Panc1 (cell line): ENCODE measurements around the gene PTPN18. TPM values are rescaled to one million over a fixed set of nuclear protein-coding genes. Genes with fewer than 3 reads are reported as not detected.

ENCODE experiments used
- ATAC-seq: fragments of 200-7000 bp; cut with Tn5 transposase; 2 replicates; pipeline ENCODE4 v1.9.1; 2020; ENCODE audit warnings: mild to moderate bottlenecking, moderate library complexity
- BruUV-seq: library from RNA; stranded (reverse); fragments of 400-500 nt; replicated peaks from 2 replicates; lab custom pipeline; 2021; lab: Mats Ljungman, UMichigan
- CTCF ChIA-PET: fragments of 300-600 bp; sonication (Branson Sonifier 250); formaldehyde crosslinking; loops from one replicate; lab custom pipeline; 2022; ENCODE audit warnings: antibody characterized with exemption; lab: Charles Lee
- POLR2A ChIA-PET: fragments of 300-600 bp; sonication (Branson Sonifier 250); formaldehyde crosslinking; loops from one replicate; lab custom pipeline; 2022; ENCODE audit warnings: antibody characterized with exemption; lab: Charles Lee
- DNase-seq: peaks from one replicate; pipeline ENCODE4 v3.0.0-alpha.2; 2010; ENCODE audit warnings: low read depth, low spot score
- H3K27ac ChIP-seq: 2 replicates; pipeline ENCODE4 v1.5.1; 2011; ENCODE audit warnings: mild to moderate bottlenecking, low read length, inconsistent platforms
- H3K27me3 ChIP-seq: fragments of 200-500 bp; sonication (Bioruptor generic); 2 replicates; pipeline ENCODE4 v1.6.0; 2014; ENCODE audit warnings: low read length, inconsistent platforms; ENCODE audit not compliant: control insufficient read depth, insufficient read depth
- H3K36me3 ChIP-seq: fragments of 200-500 bp; sonication (Bioruptor generic); 2 replicates; pipeline ENCODE4 v1.5.1; 2014; ENCODE audit warnings: inconsistent platforms, mild to moderate bottlenecking, low read length, moderate library complexity; ENCODE audit not compliant: control insufficient read depth, insufficient read depth
- H3K4me1 ChIP-seq: 2 replicates; pipeline ENCODE4 v1.5.1; 2011; ENCODE audit warnings: inconsistent platforms, mild to moderate bottlenecking, low read length, moderate library complexity; ENCODE audit not compliant: control insufficient read depth, insufficient read depth
- H3K4me3 ChIP-seq, 2 experiments: 2 replicates each; pipeline ENCODE4 v1.5.1; 2011 to 2012; ENCODE audit warnings: low read depth in 2 of 2, low read length in 2 of 2, mild to moderate bottlenecking in 2 of 2, inconsistent platforms in 1 of 2, moderate library complexity in 1 of 2
- H3K9me3 ChIP-seq: fragments of 200-500 bp; sonication (Bioruptor generic); 2 replicates; pipeline ENCODE4 v1.5.1; 2014; ENCODE audit warnings: low read depth, mild to moderate bottlenecking, inconsistent platforms, low read length, moderate library complexity; ENCODE audit not compliant: control insufficient read depth, insufficient read depth
- CTCF ChIP-seq: fragments of 450-650 bp; IDR thresholded peaks from 2 replicates; pipeline ENCODE4 v1.5.1; 2017; ENCODE audit warnings: mild to moderate bottlenecking
- POLR2AphosphoS5 ChIP-seq: IDR thresholded peaks from 2 replicates; pipeline ENCODE4 v1.6.1; 2012; ENCODE audit warnings: mild to moderate bottlenecking, low read depth, low read length, moderate library complexity
- REST ChIP-seq, 2 experiments: IDR thresholded peaks; 2 replicates each; pipeline ENCODE4 v1.6.1; 2011 to 2012; ENCODE audit warnings: low read depth in 2 of 2, control low read depth in 1 of 2, low read length in 1 of 2, mild to moderate bottlenecking in 1 of 2, moderate library complexity in 1 of 2; ENCODE audit not compliant: insufficient read depth in 1 of 2
- SIN3A ChIP-seq: IDR thresholded peaks from 2 replicates; pipeline ENCODE4 v1.6.1; 2012; ENCODE audit warnings: low read depth, mild to moderate bottlenecking, low read length, moderate library complexity, borderline replicate concordance; ENCODE audit not compliant: insufficient read depth
- TCF7L2 ChIP-seq: IDR thresholded peaks from 2 replicates; pipeline ENCODE4 v1.6.1; 2011; ENCODE audit warnings: mild to moderate bottlenecking, low read depth, low read length, inconsistent platforms
- in situ Hi-C: cut with HindIII; loops from 2 replicates; pipeline ENCODE4 v1.10.0; 2016; ENCODE audit warnings: low sequenced_read_pairs, low pct_unique_long_range_greater_than_20kb
- intact Hi-C: fragments of 100-400 bp; cut with micrococcal nuclease; formaldehyde crosslinking; loops from one replicate; pipeline ENCODE4 v1.10.0; 2022; ENCODE audit not compliant: unreplicated experiment
- total RNA-seq: library from RNA; stranded (reverse); gene quantifications from one replicate; pipeline ENCODE4 v1.2.1, GENCODE V29; 2021; ENCODE audit not compliant: unreplicated experiment

PTPN18 gene
- total RNA-seq, 1 experiment from 2014 or later = 35.3 TPM

GRCh38 chr2:130387071-130387400 is 31.2 kb downstream of the PTPN18 start:
- no peak for TF ChIP-seq CTCF
- no peak for TF ChIP-seq SIN3A
- no peak for TF ChIP-seq REST (IDR thresholded peaks at IDR 0.05; ENCODE audit: insufficient read depth in 1 of 2, low read depth in 2 of 2, low read length in 1 of 2)
- TF ChIP-seq POLR2AphosphoS5 = no peak
- TF ChIP-seq TCF7L2 = no peak
- in situ Hi-C loops = no loop called here
- ATAC-seq = no peak
- POLR2A ChIA-PET = no interaction called here
- no peak for DNase-seq
- no peak overlapping the region for H3K27ac ChIP-seq
- peaks cover 10% of the 10 kb centered on the region for H3K4me1 ChIP-seq
- H3K36me3 ChIP-seq = no peaks in the 10 kb centered on the region
- H3K9me3 ChIP-seq = no peaks in the 10 kb centered on the region
- intact Hi-C loops = no loop called here
- H3K4me3 ChIP-seq = no peak overlapping the region
- H3K27me3 ChIP-seq = no peaks in the 10 kb centered on the region
- BruUV-seq = no TSS peak
- CTCF ChIA-PET = no interaction called here

- H3K9me3 ChIP-seq = no peaks in the 10 kb centered on the region
- H3K27ac ChIP-seq = no peak overlapping the region
- intact Hi-C loops = no loop called here
- ChIA-PET CTCF (no interaction called here), POLR2A (interaction anchor here (0.6 kb wide), 1 partner anchor 21 kb away, joined by 4 read pairs; no protein-coding TSS in a partner anchor)
- TF ChIP-seq TCF7L2 (no peak), POLR2AphosphoS5 (no peak), REST (IDR thresholded peaks at IDR 0.05; ENCODE audit: insufficient read depth in 1 of 2, low read depth in 2 of 2, low read length in 1 of 2) (no peak), SIN3A (no peak), CTCF (no peak)
- BruUV-seq = no TSS peak
- no peaks in the 10 kb centered on the region for H3K36me3 ChIP-seq
- no peak for DNase-seq
- in situ Hi-C loops = no loop called here
- H3K4me1 ChIP-seq = peaks cover 11% of the 10 kb centered on the region
- ATAC-seq = no peak
- no peaks in the 10 kb centered on the region for H3K27me3 ChIP-seq
- H3K4me3 ChIP-seq = no peak overlapping the region
Measured at GRCh38 chr2:130387804-130388203, 31.9 kb downstream of the PTPN18 start.
